RWPE2 (cell line): ENCODE measurements around the gene ZNF598.
A peak's percentile ranks its signal among the peaks of the same experiment; 100 is the strongest.
"Not testable (repeated sequence)": the region's sequence is repeated elsewhere in the genome, so short reads cannot be mapped to it uniquely, and the experiment has no call there.

Experiments
- ATAC-seq: fragments of 200-7000 bp; cut with Tn5 transposase; 3 replicates; pipeline ENCODE4 v1.9.1; 2021; ENCODE audit warnings: low read depth
- DNase-seq: peaks from one replicate; pipeline ENCODE4 v3.0.0-alpha.2; 2020; ENCODE audit warnings: low spot score
- H3K27ac ChIP-seq: fragments of 450-650 bp; 2 replicates; pipeline ENCODE4 v1.5.1; 2017; ENCODE audit warnings: mild to moderate bottlenecking; ENCODE audit not compliant: poor library complexity, severe bottlenecking
- H3K27me3 ChIP-seq: fragments of 250-450 bp; sonication (Bioruptor Pico); 2 replicates; pipeline ENCODE4 v1.5.1; 2021; ENCODE audit warnings: mild to moderate bottlenecking, moderate library complexity; ENCODE audit not compliant: insufficient read depth, poor library complexity, severe bottlenecking
- H3K36me3 ChIP-seq: fragments of 250-450 bp; sonication (Bioruptor Pico); 2 replicates; pipeline ENCODE4 v1.5.1; 2020; ENCODE audit warnings: low read depth, mild to moderate bottlenecking, moderate library complexity
- H3K4me1 ChIP-seq: fragments of 250-450 bp; sonication (Bioruptor Pico); 2 replicates; pipeline ENCODE4 v1.5.1; 2021; ENCODE audit warnings: mild to moderate bottlenecking, moderate library complexity; ENCODE audit not compliant: insufficient read depth, poor library complexity, severe bottlenecking
- H3K4me3 ChIP-seq: fragments of 250-450 bp; sonication (Bioruptor Pico); 2 replicates; pipeline ENCODE4 v1.5.1; 2021; ENCODE audit warnings: mild to moderate bottlenecking, moderate library complexity; ENCODE audit not compliant: severe bottlenecking
- H3K9me3 ChIP-seq: fragments of 250-450 bp; sonication (Bioruptor Pico); 2 replicates; pipeline ENCODE4 v1.5.1; 2021; ENCODE audit warnings: mild to moderate bottlenecking, moderate library complexity; ENCODE audit not compliant: severe bottlenecking
- TF ChIP-seq, protein P1 (sequence below): fragments of 450-650 bp; IDR thresholded peaks from one replicate; pipeline ENCODE4 v1.5.1; 2017; ENCODE audit warnings: mild to moderate bottlenecking, moderate library complexity; ENCODE audit not compliant: poor library complexity, severe bottlenecking

The ZNF598 gene

DNA sequence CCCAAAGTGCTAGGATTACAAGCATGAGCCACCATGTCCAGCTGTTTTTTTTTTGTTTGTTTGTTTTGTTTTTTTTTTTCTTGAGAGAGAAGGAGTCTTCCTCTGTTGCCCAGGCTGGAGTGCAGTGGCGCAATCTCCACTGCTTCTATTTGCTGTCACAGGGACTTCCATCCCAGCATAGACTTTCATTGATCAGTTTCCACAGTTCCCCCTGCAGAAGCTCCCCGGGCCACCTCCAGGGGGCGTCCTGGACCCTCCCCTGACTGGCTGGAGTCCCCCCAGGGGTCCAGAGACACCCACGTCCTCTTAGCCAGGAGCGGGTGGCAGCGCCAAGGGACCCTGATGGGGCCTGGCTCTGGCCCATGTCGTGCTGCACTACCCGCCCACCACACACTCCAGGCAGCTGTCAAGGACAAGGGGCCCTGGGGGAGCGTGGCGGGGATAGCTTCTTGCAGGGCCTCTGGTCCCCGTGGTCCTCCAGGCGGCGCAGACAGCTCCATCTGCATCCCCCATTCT lies 6.8 kb upstream of the ZNF598 start:
- DNase-seq = no peak
- TF ChIP-seq, protein P1, sequence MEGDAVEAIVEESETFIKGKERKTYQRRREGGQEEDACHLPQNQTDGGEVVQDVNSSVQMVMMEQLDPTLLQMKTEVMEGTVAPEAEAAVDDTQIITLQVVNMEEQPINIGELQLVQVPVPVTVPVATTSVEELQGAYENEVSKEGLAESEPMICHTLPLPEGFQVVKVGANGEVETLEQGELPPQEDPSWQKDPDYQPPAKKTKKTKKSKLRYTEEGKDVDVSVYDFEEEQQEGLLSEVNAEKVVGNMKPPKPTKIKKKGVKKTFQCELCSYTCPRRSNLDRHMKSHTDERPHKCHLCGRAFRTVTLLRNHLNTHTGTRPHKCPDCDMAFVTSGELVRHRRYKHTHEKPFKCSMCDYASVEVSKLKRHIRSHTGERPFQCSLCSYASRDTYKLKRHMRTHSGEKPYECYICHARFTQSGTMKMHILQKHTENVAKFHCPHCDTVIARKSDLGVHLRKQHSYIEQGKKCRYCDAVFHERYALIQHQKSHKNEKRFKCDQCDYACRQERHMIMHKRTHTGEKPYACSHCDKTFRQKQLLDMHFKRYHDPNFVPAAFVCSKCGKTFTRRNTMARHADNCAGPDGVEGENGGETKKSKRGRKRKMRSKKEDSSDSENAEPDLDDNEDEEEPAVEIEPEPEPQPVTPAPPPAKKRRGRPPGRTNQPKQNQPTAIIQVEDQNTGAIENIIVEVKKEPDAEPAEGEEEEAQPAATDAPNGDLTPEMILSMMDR = peak; percentile 13

DNA sequence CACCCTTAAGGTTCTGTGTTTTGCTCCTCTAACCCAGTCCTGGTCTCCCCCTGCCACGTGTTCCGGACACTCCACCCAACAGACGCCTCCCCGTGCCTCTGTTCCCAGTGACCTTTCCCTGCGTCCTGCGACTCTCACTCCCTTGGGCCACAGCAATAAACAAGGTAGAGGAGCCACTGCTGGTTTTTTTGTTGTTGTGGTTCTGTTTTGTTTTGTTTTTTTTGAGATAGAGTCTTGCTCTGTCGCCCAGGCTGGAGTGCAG lies 6.3 kb upstream of the ZNF598 start:
- no peak overlapping the region for H3K4me3 ChIP-seq
- TF ChIP-seq, protein P1 = no peak
- H3K27ac ChIP-seq = peak overlapping the region; percentile 53
- H3K9me3 ChIP-seq = no peaks in the 10 kb centered on the region
- DNase-seq (no peak), ATAC-seq (no peak)
- H3K36me3 ChIP-seq = no peaks in the 10 kb centered on the region
- H3K4me1 ChIP-seq = peaks cover 10% of the 10 kb centered on the region
- H3K27me3 ChIP-seq = peaks cover 16% of the 10 kb centered on the region

More for the DNA sequence above, 6.8 kb upstream of the ZNF598 start:
- Histone ChIP-seq H3K36me3 (no peaks in the 10 kb centered on the region), H3K4me3 (no peak overlapping the region), H3K4me1 (peaks cover 10% of the 10 kb centered on the region), H3K27me3 (peaks cover 18% of the 10 kb centered on the region), H3K9me3 (no peaks in the 10 kb centered on the region), H3K27ac (no peak overlapping the region)
- ATAC-seq = no peak

DNA sequence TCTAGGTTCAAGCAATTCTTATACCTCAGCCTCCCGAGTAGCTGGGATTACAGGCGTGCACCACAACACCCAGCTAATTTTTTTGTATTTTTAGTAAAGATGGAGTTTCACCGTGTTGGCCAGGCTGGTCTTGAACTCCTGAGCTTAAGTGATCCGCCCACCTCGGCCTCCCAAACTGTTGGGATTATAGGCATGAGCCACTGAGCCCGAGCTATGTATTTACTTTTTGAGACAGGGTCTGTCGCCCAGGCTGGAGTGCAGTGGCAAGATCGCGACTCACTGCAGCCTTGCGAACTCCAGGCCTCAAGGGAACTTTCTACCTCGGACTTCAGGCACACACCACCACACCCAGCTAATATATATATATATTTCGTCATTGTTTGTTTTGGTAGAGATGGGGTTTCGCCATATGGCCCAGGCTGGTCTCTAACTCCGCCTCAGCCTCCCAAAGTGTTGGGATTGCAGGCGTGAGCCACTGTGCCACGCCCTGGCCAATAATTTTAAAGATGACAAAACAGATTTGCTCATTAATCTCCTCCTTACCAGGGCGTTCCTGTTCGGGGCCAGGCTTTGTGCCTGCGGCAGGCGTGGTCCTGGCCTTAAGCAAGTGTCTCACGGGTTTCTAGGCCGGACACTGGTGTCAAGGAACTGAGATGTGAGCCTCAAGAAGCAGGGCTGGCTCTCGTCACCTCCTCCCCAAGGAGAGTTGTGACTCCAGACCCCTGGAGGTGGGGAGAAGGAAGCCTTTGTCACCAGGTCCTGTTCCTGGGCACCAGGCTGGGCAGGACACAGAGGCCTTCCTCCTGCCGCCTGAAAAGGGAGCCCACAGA lies 5.7 kb upstream of the ZNF598 start:
- ATAC-seq (peak; percentile 90), DNase-seq (no peak)
- TF ChIP-seq, protein P1 = no peak
- H3K9me3 ChIP-seq = no peaks in the 10 kb centered on the region
- peaks cover 11% of the 10 kb centered on the region for H3K27me3 ChIP-seq
- H3K4me1 ChIP-seq = peaks cover 10% of the 10 kb centered on the region
- no peaks in the 10 kb centered on the region for H3K36me3 ChIP-seq
- H3K27ac ChIP-seq = peak overlapping the region; percentile 53
- H3K4me3 ChIP-seq = no peak overlapping the region

DNA sequence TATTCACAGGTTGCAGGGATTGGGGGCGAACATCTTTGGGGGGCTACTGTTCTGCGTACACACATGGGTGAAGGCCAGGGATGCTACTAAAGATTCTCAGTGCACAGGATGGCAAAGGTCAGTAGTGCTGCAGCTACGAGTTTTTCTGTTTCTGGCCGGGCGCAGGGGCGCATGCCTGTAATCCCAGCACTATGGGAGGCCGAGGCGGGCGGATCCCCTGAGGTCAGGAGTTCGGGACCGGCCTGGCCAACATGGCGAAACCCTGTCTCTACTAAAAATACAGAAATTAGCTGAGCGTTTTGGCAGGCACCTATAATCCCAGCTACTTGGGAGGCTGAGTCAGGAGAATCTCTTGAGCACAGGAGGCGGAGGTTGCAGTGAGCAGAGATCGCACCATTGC lies 3.9 kb upstream of the ZNF598 start:
- no peak for DNase-seq
- no peak for ATAC-seq
- no peaks in the 10 kb centered on the region for H3K27me3 ChIP-seq
- H3K9me3 ChIP-seq = no peaks in the 10 kb centered on the region
- TF ChIP-seq, protein P1 = no peak
- H3K4me1 ChIP-seq = peaks cover 10% of the 10 kb centered on the region
- no peak overlapping the region for H3K4me3 ChIP-seq
- H3K27ac ChIP-seq = no peak overlapping the region
- H3K36me3 ChIP-seq = peaks cover 4% of the 10 kb centered on the region; the same call in 1 of the 2 replicates

DNA sequence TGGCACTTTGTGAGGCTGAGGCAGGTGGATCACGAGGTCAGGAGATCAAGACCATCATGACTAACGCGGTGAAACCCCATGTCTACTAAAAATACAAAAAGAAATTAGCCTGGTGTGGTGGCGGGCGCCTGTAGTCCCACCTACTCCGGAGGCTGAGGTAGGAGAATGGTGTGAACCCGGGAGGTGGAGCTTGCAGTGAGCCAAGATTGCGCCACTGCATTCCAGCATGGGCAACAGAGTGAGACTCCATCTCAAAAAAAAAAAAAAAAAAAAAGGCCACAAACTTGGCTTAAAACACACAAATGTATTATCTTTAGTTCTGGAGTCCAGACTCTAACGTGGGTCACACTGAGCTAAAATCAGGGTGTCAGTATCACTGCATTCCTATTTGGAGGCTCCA lies 2.1 kb upstream of the ZNF598 start:
- H3K27me3 ChIP-seq, H3K4me3 ChIP-seq, ATAC-seq, H3K27ac ChIP-seq, DNase-seq, H3K9me3 ChIP-seq: not testable (repeated sequence)
- Histone ChIP-seq H3K36me3 (peaks cover 13% of the 10 kb centered on the region), H3K4me1 (peaks cover 18% of the 10 kb centered on the region)
